Left colon (tissue), 2 donors: Measurements from ENCODE around the gene CCDC91. TPM values are rescaled to one million over a fixed set of nuclear protein-coding genes. Genes with fewer than 3 reads are reported as not detected.
A peak's percentile ranks its signal among the peaks of the same experiment; 100 is the strongest.
"Not testable (repeated sequence)": the region's sequence is repeated elsewhere in the genome, so short reads cannot be mapped to it uniquely, and the experiment has no call there.

Experiments
- ATAC-seq: fragments of 200-7000 bp; cut with Tn5 transposase; one replicate; pipeline ENCODE4 v1.9.1; 2020; ENCODE audit warnings: mild to moderate bottlenecking, moderate library complexity
- DNase-seq, 2 donors: peaks; one replicate each; pipeline ENCODE4 v3.0.0-alpha.2; 2020
- intact Hi-C, 2 donors: fragments of 100-400 bp; cut with DNase I in 1 of 2; cut with micrococcal nuclease in 1 of 2; formaldehyde crosslinking; loops; one replicate each; pipeline versions ENCODE4 v1.11.2 to v1.14.0; 2022; cut with DNase I, micrococcal nuclease
- total RNA-seq, 2 donors: library from RNA; stranded (reverse); fragmentation: NEBNext Ultra II Directional; extraction: Animal tissue kit (Norgen Biotek cat#: 25700); gene quantifications; one replicate each; pipeline ENCODE4 v1.2.1, GENCODE V29; 2021
- donor health status: DM: no; HTN: no; CAD: no.
- donor health status: DM: yes; HTN: yes; CAD: no.

CCDC91 gene
- total RNA-seq, 2 donors from 2014 or later = 20.7 to 24.8 TPM

DNA sequence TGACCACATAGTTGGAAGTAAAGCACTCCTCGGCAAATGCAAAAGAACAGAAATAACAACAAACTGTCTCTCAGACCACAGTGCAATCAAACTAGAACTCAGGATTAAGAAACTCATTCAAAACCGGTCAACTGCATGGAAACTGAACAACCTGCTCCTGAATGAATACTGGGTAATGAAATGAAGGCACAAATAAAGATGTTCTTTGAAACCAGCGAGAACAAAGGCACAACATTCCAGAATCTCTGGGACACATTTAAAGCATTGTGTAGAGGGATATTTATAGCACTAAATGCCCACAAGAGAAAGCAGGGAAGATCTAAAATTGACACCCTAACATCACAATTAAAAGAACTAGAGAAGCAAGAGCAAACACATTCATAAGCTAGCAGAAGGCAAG is 285.9 kb downstream of the CCDC91 start:
- ATAC-seq, DNase-seq, intact Hi-C loops: not testable (repeated sequence)

DNA sequence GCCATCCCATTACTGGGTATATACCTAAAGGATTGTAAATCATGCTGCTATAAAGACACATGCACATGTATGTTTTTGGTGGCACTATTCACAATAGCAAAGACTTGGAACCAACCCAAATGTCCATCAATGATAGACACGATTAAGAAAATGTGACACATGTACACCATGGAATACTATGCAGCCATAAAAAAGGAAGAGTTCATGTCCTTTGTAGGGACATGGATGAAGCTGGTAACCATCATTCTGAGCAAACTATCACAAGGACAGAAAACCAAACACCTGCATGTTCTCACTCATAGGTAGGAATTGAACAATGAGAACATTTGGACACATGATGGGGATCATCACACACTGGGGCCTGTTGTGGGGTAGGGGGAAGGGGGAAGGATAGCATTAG is 288.8 kb downstream of the CCDC91 start:
- intact Hi-C loops, ATAC-seq: not testable (repeated sequence)

DNA sequence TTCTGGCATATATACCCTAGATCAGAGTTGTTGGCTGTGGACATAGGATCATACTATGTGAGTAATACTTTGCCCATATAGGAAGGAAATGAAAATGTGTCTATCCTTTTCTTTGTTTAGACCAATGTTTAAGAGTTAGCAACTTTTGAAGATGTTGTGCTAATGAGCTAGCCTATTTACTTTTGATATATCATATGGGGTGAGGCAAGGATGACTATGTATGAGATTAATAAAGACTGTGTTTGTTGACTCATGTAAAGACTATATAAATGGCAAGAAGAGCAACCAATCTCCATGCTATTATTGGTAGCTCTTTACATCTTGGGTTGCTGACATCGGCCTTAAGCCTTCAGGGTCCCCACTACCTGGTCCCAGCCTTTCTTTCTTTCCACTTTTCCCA is 289.4 kb downstream of the CCDC91 start:
- ATAC-seq (no peak), DNase-seq (no peak)
- intact Hi-C loops = no loop called here

More for the DNA sequence above, 288.8 kb downstream of the CCDC91 start:
- not testable (repeated sequence) for DNase-seq

DNA sequence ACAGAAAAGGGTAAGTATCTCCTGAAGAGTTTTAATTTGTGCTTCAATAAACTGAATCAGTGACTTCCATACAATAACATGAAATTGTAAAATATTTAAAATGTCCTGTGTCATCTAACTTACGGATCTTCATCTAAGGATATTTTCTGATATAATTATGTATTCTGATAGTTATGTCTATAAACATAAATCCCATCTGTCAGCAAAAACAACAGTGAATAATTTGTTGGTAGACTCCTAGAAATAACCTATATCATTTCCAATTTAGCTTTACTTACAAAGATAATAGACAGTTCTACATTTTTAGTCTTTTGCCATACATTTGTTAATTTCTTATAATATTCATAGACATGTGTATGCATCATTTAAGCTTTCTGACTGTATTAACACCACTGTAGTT is 293.9 kb downstream of the CCDC91 start:
- DNase-seq (no peak), ATAC-seq (no peak)
- intact Hi-C loops = no loop called here

DNA sequence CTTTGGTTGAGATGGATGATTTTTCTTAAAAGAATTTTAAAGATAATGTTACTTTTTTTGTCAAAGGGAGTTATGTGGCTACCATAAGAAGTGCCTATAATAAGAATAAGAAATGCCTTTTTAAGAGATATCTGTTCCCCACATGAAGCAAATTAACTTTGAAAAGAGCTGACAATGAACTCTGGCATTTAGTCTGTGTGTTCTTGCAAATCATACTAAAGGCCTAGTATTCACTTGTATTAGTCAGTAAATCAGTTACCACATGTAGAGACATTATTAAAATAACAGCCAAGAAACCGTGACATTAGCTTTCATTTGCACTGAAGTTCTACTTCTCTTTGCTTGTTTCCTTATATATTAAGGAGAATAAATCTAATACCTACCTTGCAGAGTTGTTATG is 296.3 kb downstream of the CCDC91 start:
- DNase-seq = no peak
- no peak for ATAC-seq
- intact Hi-C loops = no loop called here

DNA sequence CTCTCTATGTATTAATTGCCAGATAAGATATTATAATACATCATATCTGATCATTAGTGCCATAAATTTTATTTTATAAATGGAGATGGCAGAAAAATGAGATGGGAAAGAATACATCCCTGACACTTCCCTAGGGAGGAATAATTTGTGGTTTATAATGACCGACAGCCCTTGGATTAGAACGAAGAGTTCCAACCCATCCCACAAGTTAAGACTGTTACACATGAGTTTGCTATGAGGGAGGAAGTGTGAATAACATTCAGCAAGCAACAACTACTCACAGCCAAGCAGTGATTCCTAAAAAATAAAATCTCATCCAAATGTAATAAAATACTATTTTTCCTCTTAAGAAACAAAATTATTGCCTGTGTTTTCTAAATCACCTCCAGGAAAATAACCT is 299.0 kb downstream of the CCDC91 start:
- DNase-seq (no peak), ATAC-seq (no peak)
- intact Hi-C loops = no loop called here

DNA sequence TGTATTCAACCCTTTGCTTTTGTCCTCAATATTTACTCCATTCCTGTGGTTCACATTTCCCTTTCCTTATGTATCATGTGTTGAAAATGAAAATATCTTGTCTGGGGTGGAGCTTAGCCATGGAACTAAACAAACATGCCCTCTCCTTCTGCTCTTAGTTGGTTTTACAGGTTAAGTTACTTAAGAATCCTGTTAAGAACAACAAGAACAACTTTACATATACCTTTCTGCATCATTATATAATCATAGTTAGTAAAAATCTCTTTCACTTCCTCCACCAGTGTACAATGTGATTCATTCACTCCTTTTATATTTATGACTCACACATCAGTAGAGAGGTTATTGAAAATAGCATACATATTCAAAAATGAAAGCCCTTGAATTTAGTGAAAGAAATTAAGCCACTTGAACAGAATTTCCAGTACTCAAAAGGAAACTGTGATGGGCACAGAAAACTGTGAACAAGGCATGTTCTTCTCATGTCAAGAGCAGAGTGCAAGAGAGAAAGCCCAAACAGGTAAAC is 307.7 kb downstream of the CCDC91 start:
- ATAC-seq (peak; percentile 88), DNase-seq (no peak)
- intact Hi-C loops = no loop called here

DNA sequence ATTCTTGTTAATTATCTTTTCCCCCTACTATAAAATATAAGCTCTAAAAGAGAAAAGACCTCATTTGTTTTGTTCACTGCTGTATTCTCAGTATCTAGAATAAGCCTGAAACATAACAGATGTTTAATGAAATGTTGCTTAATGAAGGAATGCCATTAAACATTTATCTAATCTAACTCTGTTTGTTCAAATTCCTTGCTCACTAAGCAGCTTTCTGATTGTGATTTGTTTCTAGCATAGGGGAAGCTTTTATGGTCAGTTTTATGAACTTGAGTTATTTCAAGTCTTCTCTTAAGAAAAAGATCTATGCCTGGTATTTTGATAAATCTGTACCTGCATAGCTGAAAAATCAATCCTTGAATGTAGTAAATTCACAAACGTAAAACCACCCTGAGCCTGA is 308.6 kb downstream of the CCDC91 start:
- ATAC-seq (no peak), DNase-seq (no peak)
- intact Hi-C loops = no loop called here

DNA sequence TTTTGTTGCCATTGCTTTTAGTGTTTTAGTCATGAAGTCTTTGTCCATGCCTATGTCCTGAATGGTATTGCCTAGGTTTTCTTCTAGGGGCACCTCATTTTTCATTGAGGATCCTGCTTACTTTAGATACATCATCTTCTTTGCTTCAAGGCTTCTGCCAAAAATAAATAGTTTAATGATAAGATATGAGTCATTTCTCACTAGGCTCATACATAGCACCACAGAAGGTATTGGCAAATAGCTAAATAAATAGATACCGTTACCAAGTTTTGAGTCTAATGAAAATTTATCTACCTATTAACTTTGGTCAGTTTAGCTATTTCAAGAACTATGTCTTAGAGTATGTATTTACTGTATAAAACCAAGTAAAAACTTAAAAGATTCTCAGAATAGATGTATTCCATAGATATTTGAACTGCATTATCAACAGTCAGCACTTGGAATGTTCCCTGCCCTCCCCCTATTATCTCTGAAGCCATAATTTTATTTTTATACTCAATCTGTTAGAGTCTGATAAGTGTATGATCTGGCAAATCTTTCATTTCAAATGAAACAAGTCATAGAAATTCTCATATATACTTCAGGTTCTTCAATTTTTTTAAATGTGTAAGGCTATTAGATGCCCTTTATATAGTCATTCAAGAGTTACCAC is 310.2 kb downstream of the CCDC91 start:
- ATAC-seq = no peak
- intact Hi-C loops = no loop called here

DNA sequence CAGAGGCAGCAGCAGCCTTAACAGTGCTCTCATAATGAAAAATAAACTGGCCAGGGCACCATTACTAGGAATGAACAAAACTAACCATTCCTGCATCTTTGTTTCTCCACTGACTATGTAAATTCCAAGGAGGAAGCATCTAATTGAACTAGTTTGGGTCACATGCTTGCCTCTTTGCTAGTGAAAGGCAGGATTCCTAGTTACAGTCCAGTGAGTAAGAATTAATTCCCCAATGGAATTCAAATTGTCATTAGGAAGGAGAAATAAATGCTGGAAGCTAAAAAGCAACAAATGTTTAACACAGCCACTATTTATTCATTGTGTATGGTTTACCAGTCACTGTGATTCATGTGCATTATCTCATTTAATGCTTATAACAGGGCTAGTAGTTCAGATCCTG is 316.0 kb downstream of the CCDC91 start:
- DNase-seq (no peak), ATAC-seq (no peak)
- intact Hi-C loops = no loop called here

More for the DNA sequence above, 310.2 kb downstream of the CCDC91 start:
- no peak for DNase-seq

DNA sequence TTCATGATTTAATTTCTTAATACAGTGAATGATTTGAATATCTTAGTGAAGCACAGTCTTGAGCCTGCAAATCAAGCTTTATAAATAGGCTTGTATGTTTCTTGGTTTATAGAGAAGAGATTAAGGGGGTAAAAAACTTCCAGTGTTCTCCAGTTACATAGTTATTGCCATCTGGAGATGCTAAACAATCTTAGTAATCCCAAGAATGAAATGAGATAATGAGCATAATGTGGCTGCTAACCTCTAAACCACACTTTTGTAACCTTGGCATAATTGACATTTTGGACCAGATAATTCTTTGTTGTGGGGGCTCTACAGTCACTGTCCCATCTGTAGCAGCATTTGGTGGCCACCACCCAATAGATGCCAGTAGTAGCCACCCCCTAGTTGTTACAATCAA is 316.8 kb downstream of the CCDC91 start:
- no peak for ATAC-seq
- intact Hi-C loops = no loop called here

DNA sequence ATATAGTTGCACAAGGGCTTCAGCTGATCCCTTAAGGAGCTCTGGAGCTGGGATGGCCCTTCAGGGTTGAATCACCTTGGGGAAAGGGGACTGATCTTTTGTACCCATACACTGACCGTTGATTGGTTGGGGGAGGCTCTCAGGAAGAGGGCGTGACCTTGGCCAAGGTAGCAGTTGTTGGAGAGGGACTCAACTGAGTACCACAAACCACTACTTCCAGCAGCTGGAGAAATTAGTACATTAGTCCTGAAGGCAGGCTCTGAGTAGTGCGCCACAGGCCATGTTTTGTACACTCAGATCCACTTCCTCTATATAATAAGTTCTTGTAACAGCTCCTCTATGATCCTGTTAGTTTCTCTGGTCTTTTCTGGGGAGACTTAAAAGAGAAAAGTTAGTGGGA is 317.6 kb downstream of the CCDC91 start:
- intact Hi-C loops = no loop called here
- no peak for ATAC-seq
- no peak for DNase-seq

More for the DNA sequence above, 316.8 kb downstream of the CCDC91 start:
- DNase-seq = no peak

DNA sequence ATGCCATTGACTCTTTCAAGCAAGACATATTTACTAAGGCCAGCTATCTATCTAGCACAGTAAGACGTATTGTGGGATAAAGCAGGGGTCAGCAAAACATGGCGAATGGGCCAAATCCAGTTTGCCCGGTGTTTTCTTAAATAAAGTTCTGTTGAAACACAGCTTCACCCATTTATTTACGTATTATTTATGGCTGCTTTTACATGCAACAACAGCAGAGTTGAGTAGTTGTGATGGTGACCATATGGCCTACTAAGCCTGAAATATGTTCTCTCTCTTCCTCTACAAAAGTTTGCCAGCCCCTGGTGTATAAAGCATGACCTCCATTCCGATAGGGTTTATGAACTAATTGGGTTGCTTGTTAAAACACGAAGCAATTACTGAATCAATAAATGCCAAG is 322.1 kb downstream of the CCDC91 start:
- ATAC-seq (no peak), DNase-seq (no peak)
- intact Hi-C loops = no loop called here

DNA sequence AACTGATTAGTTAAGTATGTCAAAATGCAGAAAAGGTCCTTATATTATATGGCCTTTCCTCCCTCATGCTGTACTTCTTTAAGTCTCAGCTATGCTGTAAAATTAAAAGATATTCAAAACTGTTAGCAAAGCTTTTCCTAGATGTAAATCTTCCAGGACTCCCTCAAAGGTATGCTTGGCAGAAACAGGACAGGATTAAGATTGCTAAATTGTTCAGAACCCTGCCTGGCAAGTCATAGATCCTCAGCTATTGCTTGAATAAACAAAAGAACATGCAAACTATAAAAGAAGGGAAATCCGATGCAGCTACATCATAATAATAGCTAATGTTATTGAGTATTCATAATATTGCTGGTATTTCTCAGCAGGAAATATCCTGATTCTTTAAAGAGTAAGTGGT is 322.6 kb downstream of the CCDC91 start:
- ATAC-seq (no peak), DNase-seq (no peak)
- intact Hi-C loops = no loop called here

DNA sequence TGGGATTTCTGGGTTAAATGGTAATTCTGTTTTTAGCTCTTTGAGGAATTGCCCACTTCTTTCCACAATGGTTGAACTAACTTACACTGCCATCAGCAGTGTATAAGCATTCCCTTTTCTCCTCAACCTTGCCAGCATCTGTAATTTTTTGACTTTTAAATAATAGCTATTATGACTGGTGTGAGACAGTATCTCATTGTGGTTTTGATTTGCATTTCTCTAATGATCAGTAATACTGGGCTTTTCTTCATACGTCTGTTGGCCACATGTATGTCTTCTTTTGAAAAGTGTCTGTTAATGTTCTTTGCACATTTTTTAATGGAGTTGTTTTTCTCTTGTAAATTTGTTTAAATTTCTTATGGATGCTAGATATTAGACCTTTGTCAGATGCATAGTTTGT is 323.7 kb downstream of the CCDC91 start:
- intact Hi-C loops = no loop called here
- ATAC-seq (no peak), DNase-seq (no peak)

DNA sequence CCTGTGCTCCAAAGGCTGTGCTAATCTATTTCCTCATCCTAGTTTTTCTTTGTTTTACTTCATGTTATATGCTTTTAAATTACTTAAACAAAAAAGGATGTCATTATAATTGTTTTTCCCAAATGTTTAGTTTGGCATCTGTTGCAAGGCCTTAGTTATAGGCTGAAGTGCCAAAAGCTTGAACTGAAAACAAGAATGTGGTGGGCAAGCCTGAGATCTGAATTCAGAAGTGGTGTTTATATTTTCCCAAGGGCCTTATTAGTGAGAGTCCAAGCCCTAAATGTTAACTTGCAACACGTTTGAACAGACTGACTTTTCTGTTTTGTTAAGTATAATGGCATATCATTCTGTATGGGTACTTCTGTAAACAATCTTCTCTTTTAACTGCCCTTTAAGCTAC is 326.8 kb downstream of the CCDC91 start:
- DNase-seq (no peak), ATAC-seq (no peak)
- intact Hi-C loops = no loop called here

DNA sequence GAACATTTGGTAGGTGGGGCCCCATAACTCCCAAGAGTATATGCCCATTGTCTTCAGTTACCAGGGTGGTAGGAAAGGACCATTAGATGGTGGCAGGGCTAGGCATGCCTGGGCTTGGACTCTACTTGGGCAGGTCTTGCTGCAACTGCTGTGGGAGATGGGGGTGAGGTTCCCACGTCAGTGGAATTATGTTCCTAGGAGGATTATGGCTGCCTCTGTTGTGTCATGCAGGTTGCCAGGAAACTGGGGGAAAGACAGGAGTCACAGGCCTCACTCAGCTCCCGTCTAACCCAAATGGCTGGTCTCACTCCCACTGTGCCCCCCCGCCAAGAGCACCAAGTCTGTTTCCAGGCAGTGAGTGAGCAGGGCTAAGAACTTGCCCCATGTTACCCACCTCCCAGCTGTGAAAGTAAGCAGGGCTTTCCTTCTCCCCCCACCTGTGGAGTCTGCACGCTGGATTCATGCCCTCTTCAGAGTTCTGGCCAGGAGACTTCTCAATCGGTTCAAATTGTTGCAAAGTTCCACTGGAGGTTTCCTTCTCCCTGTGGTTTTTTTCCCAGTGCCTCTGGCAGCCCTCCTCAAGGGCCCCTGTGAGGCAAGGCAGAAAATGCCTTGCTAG is 337.5 kb downstream of the CCDC91 start:
- ATAC-seq = no peak
- intact Hi-C loops = no loop called here
- no peak for DNase-seq

DNA sequence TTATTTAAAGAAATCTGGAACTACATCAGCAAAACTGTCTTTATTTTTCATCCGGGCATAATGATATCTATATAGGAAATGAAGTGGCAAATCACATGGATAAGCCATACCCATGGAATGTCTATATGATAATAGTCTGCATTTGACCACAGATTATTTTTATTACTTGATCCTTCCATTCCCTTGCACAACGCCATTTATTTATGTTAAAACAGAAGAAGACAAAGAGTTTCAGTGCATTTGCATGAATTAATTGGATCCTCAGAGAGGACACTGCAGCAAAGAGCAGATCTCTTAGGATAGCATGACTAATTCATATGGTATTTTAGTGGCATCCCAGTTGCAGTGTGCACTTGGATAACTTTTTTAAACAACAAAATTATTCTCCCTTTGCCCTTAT is 345.0 kb downstream of the CCDC91 start:
- DNase-seq = no peak
- intact Hi-C loops = no loop called here
- no peak for ATAC-seq

DNA sequence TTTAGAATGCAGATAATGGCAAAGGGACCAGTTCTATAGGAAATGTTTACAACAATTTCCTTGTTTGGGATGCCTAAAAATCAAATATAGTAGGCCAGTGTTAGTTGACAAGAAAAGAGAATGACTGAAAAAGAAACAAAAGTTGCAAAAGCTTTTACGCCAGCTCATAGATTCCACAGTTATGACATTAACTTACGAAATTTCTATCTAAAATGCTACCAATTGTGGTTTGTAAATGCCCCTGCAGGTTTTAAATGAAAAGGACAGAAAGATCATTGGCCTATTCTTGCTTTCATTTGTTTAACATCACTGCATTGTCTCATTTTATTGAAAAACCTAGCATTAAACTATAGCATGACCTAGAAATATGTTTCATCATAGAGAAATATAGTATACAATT is 345.8 kb downstream of the CCDC91 start:
- intact Hi-C loops = no loop called here
- no peak for ATAC-seq
- DNase-seq = no peak

DNA sequence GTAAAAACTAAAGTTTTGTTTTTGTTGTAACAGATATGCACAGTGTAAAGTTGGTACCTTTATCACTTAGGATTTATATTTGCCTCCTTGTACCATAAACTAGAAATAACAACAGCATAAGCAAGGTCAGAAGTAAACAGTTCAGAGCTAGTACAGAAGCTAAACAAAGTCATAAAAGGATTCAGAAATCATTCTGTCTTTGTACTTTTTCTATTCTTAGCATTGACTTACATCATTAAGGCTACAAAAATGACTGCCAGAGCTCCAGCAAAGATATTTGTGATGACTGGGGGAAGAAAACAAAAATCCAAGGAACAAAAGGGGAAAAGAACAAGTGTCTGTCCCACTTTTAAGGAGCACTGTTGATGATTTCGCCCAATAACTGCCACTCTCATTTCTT is 347.2 kb downstream of the CCDC91 start:
- intact Hi-C loops = no loop called here
- ATAC-seq = no peak

More for the DNA sequence above, 347.2 kb downstream of the CCDC91 start:
- DNase-seq = no peak
